ENCODE results near the gene TRAPPC10. TPM values are rescaled to one million over a fixed set of nuclear protein-coding genes. Genes with fewer than 3 reads are reported as not detected.

Gene TRAPPC10
- total and polyA plus RNA-seq, 10 donors, result 6.0 to 83.2 (median 63.3) TPM

- peak in 2 of 3 donors; percentile 53 for TF ChIP-seq POLR2AphosphoS5 (IDR thresholded peaks at IDR 0.05)
- no peak for TF ChIP-seq POLR2A (IDR thresholded peaks at IDR 0.05)
- TF ChIP-seq CTCF (IDR thresholded peaks at IDR 0.05 in 8 of 11, conservative IDR thresholded peaks at IDR 0.05 in 3 of 11), result no peak
- intact Hi-C loops (cut with DNase I; ENCODE audit: low total_unique reads), result no loop called here
- no peak overlapping the region for H3K4me3 ChIP-seq
- H3K36me3 ChIP-seq, result peaks cover 0 to 99% (median 49%) of the 10 kb centered on the region in 6 donors
- H3K27me3 ChIP-seq (replicated peaks in 1 of 7), result no peaks in the 10 kb centered on the region
- H3K27ac ChIP-seq, result peak overlapping the region in 7 of 8 donors; percentile 12 to 90 (median 64)
- peaks cover 14 to 60% (median 38%) of the 10 kb centered on the region in 6 donors for H3K4me1 ChIP-seq
- DNase-seq, result no peak
- no peaks in the 10 kb centered on the region for H3K9me3 ChIP-seq
- WGBS, 5 donors, result 70 to 86% (median 83%) methylated on average over 5 of the region's 5 CpGs
These were observed 42.6 kb downstream of the TRAPPC10 start for GRCh38 chr21:44054710-44055109.

- no peaks in the 10 kb centered on the region for H3K27me3 ChIP-seq (replicated peaks in 1 of 7)
- H3K36me3 ChIP-seq, result peaks cover 0 to 100% (median 63%) of the 10 kb centered on the region in 6 donors
- no peak for TF ChIP-seq CTCF (IDR thresholded peaks at IDR 0.05 in 8 of 11, conservative IDR thresholded peaks at IDR 0.05 in 3 of 11)
- H3K4me1 ChIP-seq, result peaks cover 1 to 36% (median 18%) of the 10 kb centered on the region in 6 donors
- peak overlapping the region in 2 of 8 donors; percentile 1 to 77 for H3K27ac ChIP-seq
- intact Hi-C loops (cut with DNase I; ENCODE audit: low total_unique reads), result no loop called here
- no peak overlapping the region for H3K4me3 ChIP-seq
- DNase-seq, result peak; percentile 14
- H3K9me3 ChIP-seq, result no peaks in the 10 kb centered on the region
- WGBS, 5 donors, result 95 to 97% (median 96%) methylated on average over 9 of the region's 9 CpGs
These were observed 44.9 kb downstream of the TRAPPC10 start for GRCh38 chr21:44057055-44057454.

- Histone ChIP-seq H3K27ac (peak overlapping the region in 3 of 8 donors; percentile 28 to 58 (median 38)), H3K27me3 (replicated peaks in 1 of 7) (no peaks in the 10 kb centered on the region), H3K36me3 (peaks cover 0 to 100% (median 66%) of the 10 kb centered on the region in 6 donors), H3K4me1 (peaks cover 0 to 26% (median 9%) of the 10 kb centered on the region in 6 donors), H3K9me3 (no peaks in the 10 kb centered on the region), H3K4me3 (no peak overlapping the region)
- DNase-seq, result no peak
- TF ChIP-seq POLR2A (IDR thresholded peaks at IDR 0.05), result no peak
- TF ChIP-seq POLR2AphosphoS5 (IDR thresholded peaks at IDR 0.05), result peak in 2 of 3 donors; percentile 37 to 44
- intact Hi-C loops (cut with DNase I; ENCODE audit: low total_unique reads), result no loop called here
- WGBS, 5 donors, result 83 to 94% (median 87%) methylated on average over 13 to 15 of the region's 15 CpGs
These were observed 46.0 kb downstream of the TRAPPC10 start for GRCh38 chr21:44057960-44058651.

GRCh38 chr21:44058652-44058964 is 46.5 kb downstream of the TRAPPC10 start:
- TF ChIP-seq POLR2A (IDR thresholded peaks at IDR 0.05), result no peak
- TF ChIP-seq POLR2AphosphoS5 (IDR thresholded peaks at IDR 0.05), result no peak
- no peak for TF ChIP-seq CTCF (IDR thresholded peaks at IDR 0.05 in 8 of 11, conservative IDR thresholded peaks at IDR 0.05 in 3 of 11)
- no peaks in the 10 kb centered on the region for H3K9me3 ChIP-seq
- WGBS, 5 donors, result 81 to 91% (median 89%) methylated on average over 12 of the region's 12 CpGs
- H3K27ac ChIP-seq, result peak overlapping the region in 2 of 8 donors; percentile 38 to 58
- no peak overlapping the region for H3K4me3 ChIP-seq
- H3K4me1 ChIP-seq, result peaks cover 0 to 21% (median 7%) of the 10 kb centered on the region in 6 donors
- H3K27me3 ChIP-seq (replicated peaks in 1 of 7), result no peaks in the 10 kb centered on the region
- intact Hi-C loops (cut with DNase I; ENCODE audit: low total_unique reads), result no loop called here
- DNase-seq, result no peak
- H3K36me3 ChIP-seq, result peaks cover 0 to 100% (median 69%) of the 10 kb centered on the region in 6 donors

Data from spleen (tissue), 11 donors.